ENCODE measurements around the gene RRH. TPM values are rescaled to one million over a fixed set of nuclear protein-coding genes. Genes with fewer than 3 reads are reported as not detected.
A peak's percentile ranks its signal among the peaks of the same experiment; 100 is the strongest.
"Not testable (repeated sequence)": the region's sequence is repeated elsewhere in the genome, so short reads cannot be mapped to it uniquely, and the experiment has no call there.

The RRH gene, protein sequence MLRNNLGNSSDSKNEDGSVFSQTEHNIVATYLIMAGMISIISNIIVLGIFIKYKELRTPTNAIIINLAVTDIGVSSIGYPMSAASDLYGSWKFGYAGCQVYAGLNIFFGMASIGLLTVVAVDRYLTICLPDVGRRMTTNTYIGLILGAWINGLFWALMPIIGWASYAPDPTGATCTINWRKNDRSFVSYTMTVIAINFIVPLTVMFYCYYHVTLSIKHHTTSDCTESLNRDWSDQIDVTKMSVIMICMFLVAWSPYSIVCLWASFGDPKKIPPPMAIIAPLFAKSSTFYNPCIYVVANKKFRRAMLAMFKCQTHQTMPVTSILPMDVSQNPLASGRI
- not detected in 2 replicates for total RNA-seq (2014; rRNA removed; shearing (Covaris generic))

DNA sequence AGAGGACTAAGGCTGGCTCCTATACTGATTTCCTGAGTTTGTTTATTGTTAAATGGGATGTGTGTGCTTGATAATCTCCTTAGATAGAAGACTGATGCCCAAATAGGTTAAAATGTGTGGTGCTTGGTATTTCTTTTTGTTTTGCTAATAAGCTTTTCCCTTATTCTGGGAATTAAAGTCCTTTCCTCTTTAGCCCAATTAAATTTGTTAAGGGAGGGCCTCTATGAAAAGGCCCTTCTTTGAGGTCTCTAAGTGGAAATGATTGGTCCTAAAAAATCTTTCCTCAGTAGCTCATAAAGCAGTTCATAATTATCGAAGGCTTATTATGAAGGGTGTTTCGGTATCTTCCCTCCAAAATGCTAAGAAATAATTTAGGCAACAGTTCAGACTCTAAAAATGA, at the start of gene RRH:
RRH (plus strand) TSS at position 301 of the 400 bp plus-strand sequence; CDS start at position 357, 56 bp downstream.
- Histone ChIP-seq H3K9me3 (replicated peaks) (no peaks in the 10 kb centered on the region), H3K4me3 (no peak within 1 kb of the TSS), H3K36me3 (peaks cover 33% of the 10 kb centered on the region), H3K4me1 (no peaks in the 10 kb centered on the region), H3K27me3 (no peaks in the 10 kb centered on the region), H3K27ac (no peak within 1 kb of the TSS)
- no peak for DNase-seq

DNA sequence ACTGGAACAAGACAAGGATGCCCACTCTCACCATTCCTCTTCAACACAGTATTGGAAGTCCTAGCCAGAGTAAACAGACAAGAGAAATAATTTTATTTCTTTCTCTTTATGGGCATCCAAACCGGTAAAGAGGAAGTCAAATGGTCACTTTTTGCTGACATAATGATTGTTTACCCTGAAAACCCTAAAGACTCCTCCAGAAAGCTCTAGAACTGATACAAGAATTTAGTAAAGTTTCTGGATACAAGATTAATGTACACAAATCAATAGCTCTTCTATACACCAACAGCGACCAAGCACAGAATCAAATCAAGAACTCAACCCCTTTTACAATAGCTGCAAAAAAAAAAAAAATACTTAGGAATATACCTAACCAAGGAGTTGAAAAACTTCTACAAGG, 45.7 kb upstream of the RRH start:
- DNase-seq; H3K27me3 ChIP-seq; H3K9me3 ChIP-seq (replicated peaks); H3K4me3 ChIP-seq; H3K36me3 ChIP-seq; H3K4me1 ChIP-seq; H3K27ac ChIP-seq: not testable (repeated sequence)

GRCh38 chr4:109786846-109787245, 40.9 kb upstream of the RRH start:
- Histone ChIP-seq H3K27ac (no peak overlapping the region), H3K36me3 (no peaks in the 10 kb centered on the region), H3K9me3 (replicated peaks) (no peaks in the 10 kb centered on the region), H3K27me3 (no peaks in the 10 kb centered on the region), H3K4me1 (no peaks in the 10 kb centered on the region), H3K4me3 (no peak overlapping the region)
- no peak for DNase-seq

- no peaks in the 10 kb centered on the region for H3K9me3 ChIP-seq (replicated peaks)
- H3K27ac ChIP-seq = no peak overlapping the region
- no peak overlapping the region for H3K4me3 ChIP-seq
- no peaks in the 10 kb centered on the region for H3K36me3 ChIP-seq
- no peak for DNase-seq
- H3K4me1 ChIP-seq = no peaks in the 10 kb centered on the region
- no peaks in the 10 kb centered on the region for H3K27me3 ChIP-seq
These were observed 40.0 kb upstream of the RRH start for GRCh38 chr4:109787807-109788206.

- DNase-seq = no peak
- Histone ChIP-seq H3K36me3 (no peaks in the 10 kb centered on the region), H3K4me1 (no peaks in the 10 kb centered on the region), H3K4me3 (no peak overlapping the region), H3K27ac (no peak overlapping the region), H3K27me3 (no peaks in the 10 kb centered on the region), H3K9me3 (replicated peaks) (no peaks in the 10 kb centered on the region)
These were observed 32.7 kb upstream of the RRH start for GRCh38 chr4:109795059-109795458.

- peak in 1 of 2 experiments; percentile 6 for DNase-seq
- Histone ChIP-seq H3K9me3 (replicated peaks) (no peaks in the 10 kb centered on the region), H3K4me3 (no peak overlapping the region)
These were observed 28.9 kb upstream of the RRH start for GRCh38 chr4:109798866-109799265.

DNA sequence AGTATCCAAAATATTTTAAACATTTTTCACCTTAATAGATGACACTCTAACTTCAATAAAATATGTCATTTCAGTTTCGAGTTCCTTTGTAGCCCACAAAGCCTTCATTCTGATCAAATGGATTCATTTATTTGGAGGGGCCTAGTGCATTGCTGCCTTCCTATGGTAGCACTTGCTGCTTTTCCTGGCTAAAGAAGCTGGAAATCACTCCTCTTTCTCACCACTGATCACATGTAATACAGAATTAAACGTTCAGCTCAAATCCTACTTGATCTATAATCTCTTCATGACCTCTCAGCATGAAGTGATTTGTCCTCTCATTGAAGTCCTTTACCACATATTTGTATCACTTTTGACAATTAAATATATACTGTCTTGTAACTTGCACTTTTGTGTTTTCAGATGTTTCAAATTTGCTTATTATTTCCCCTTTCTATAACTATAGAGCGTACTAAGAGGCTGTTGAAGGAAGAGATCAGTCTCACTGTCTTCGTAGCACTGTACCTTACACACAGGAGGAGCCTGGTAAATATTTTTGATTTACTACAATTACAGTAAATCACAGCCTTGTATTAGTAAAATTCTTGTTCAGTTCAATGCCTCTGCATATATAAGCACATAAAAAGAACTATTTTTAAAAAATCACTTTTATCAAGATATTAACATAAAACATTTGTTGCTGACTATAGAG, 26.5 kb upstream of the RRH start:
- peak in 1 of 2 experiments; percentile 27 for DNase-seq
- Histone ChIP-seq H3K27me3 (no peaks in the 10 kb centered on the region), H3K4me3 (peak overlapping the region; percentile 52), H3K4me1 (peaks cover 16% of the 10 kb centered on the region), H3K27ac (peak overlapping the region; percentile 22; the same call in 1 of the 2 replicates), H3K9me3 (replicated peaks) (no peaks in the 10 kb centered on the region), H3K36me3 (no peaks in the 10 kb centered on the region)

More at GRCh38 chr4:109798866-109799265, 28.9 kb upstream of the RRH start:
- Histone ChIP-seq H3K36me3 (no peaks in the 10 kb centered on the region), H3K27ac (no peak overlapping the region), H3K4me1 (peaks cover 11% of the 10 kb centered on the region), H3K27me3 (no peaks in the 10 kb centered on the region)

GRCh38 chr4:109801895-109802319, 25.9 kb upstream of the RRH start, which contains the start of gene CFI:
CFI (minus strand) TSS chr4:109801999; CDS start chr4:109801971, 28 bp downstream.
- Histone ChIP-seq H3K9me3 (replicated peaks) (no peaks in the 10 kb centered on the region), H3K27me3 (no peaks in the 10 kb centered on the region), H3K36me3 (no peaks in the 10 kb centered on the region), H3K27ac (peak within 1 kb of the TSS; percentile 22; the same call in 1 of the 2 replicates), H3K4me1 (peaks cover 16% of the 10 kb centered on the region), H3K4me3 (peak within 1 kb of the TSS; percentile 52)
- peak; percentile 19 to 77 for DNase-seq

- H3K9me3 ChIP-seq (replicated peaks) = no peaks in the 10 kb centered on the region
- H3K27me3 ChIP-seq = no peaks in the 10 kb centered on the region
- DNase-seq = peak; percentile 53 to 77
- no peak overlapping the region for H3K4me3 ChIP-seq
- H3K36me3 ChIP-seq = no peaks in the 10 kb centered on the region
- H3K4me1 ChIP-seq = peaks cover 19% of the 10 kb centered on the region
- no peak overlapping the region for H3K27ac ChIP-seq
These were observed 23.7 kb upstream of the RRH start for GRCh38 chr4:109803924-109804571.

DNA sequence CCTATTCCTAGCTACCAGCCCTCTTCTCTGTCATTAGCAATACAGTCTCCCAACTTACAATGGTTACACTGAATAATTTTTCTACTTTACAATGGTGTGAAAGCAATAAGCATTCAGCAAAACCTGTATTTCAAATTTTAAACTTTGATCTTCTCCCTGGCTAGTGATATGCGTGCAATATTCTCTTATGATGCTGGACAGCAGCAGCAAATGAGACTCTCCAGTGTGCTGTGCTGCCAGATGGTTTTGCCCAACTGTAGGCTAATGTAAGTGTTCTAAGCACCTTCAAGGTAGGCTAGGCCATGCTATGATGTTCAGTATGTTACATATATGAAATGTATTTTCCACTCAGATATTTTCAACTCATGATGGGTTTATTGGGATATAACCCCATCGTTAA, 18.1 kb upstream of the RRH start:
- Histone ChIP-seq H3K27me3 (no peaks in the 10 kb centered on the region), H3K4me3 (no peak overlapping the region), H3K9me3 (replicated peaks) (no peaks in the 10 kb centered on the region), H3K36me3 (no peaks in the 10 kb centered on the region), H3K27ac (no peak overlapping the region), H3K4me1 (peaks cover 3% of the 10 kb centered on the region; the same call in 1 of the 2 replicates)
- no peak for DNase-seq

GRCh38 chr4:109810552-109811387, 17.0 kb upstream of the RRH start:
- Histone ChIP-seq H3K27ac (no peak overlapping the region), H3K27me3 (no peaks in the 10 kb centered on the region)

GRCh38 chr4:109811707-109812106, 16.1 kb upstream of the RRH start:
- H3K4me1 ChIP-seq = peaks cover 7% of the 10 kb centered on the region
- no peak overlapping the region for H3K27ac ChIP-seq
- H3K27me3 ChIP-seq = no peaks in the 10 kb centered on the region
- no peaks in the 10 kb centered on the region for H3K36me3 ChIP-seq
- DNase-seq = no peak
- H3K9me3 ChIP-seq (replicated peaks) = no peaks in the 10 kb centered on the region
- H3K4me3 ChIP-seq = no peak overlapping the region

More at GRCh38 chr4:109810552-109811387, 17.0 kb upstream of the RRH start:
- peaks cover 3% of the 10 kb centered on the region; the same call in 1 of the 2 replicates for H3K4me1 ChIP-seq
- DNase-seq = no peak
- no peak overlapping the region for H3K4me3 ChIP-seq
- H3K36me3 ChIP-seq = no peaks in the 10 kb centered on the region
- H3K9me3 ChIP-seq (replicated peaks) = no peaks in the 10 kb centered on the region

DNA sequence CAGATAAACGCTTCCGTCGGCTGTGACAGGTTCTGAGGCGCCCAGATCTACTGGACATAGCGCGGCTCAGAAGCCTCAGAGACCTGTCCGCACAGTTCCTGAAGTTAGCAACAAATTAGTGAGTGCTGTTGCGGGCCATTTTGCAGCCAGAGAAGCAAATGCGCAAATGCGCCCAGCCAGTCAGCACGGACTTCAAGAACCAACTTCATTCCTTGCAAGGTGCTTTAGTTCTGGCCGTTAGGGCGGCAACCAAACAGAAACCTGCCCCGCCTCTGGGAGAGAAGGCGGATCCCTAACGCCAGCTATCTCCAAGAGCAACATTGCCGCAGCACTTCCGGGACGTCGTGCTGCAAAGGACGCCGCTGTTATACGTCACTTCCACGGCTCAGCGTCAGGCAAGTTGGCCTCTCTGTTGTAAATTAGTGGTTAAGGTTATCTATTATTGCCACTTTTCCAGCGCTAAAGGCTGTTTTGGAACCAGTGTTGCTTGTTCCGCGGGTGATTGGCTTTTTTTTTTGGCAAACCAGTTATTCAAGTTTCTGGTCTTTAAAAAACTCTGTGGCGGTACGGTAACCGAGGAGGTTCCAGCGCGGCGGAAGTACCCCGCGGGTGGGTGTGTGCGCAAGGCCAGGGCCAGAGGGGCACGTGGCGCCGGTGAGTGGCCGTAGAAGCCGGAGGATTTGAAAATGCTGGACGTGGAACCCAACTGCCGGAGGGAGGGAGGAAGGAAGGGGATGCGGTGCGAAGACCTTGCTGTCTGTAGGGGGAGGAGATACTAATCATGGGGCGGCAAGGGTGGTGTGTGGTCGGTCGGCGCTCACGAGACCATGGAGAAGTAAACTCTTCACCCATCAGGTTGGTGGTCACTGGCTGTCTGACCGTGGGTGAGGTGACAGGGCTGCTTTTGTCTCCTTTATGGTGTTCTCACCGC, 12.4 kb upstream of the RRH start, which contains the start of gene GAR1:
GAR1 (plus strand) TSS at position 612 of the 931 bp plus-strand sequence. CDS start 403 bp downstream, outside the sequence.
- DNase-seq = peak; percentile 84 to 88
- H3K27me3 ChIP-seq = no peaks in the 10 kb centered on the region
- peaks cover 7% of the 10 kb centered on the region for H3K4me1 ChIP-seq
- peak within 1 kb of the TSS; percentile 67 for H3K27ac ChIP-seq
- no peaks in the 10 kb centered on the region for H3K9me3 ChIP-seq (replicated peaks)
- H3K4me3 ChIP-seq = peak within 1 kb of the TSS; percentile 79
- H3K36me3 ChIP-seq = peaks cover 24% of the 10 kb centered on the region
